Peyer's patch (tissue), 4 donors: ENCODE measurements around the gene GZF1.

Experiments
- POLR2A ChIP-seq, 2 donors: fragments of 450-650 bp; IDR thresholded peaks; one replicate each; pipeline ENCODE4 v1.5.1; 2017; ENCODE audit warnings: antibody characterized with exemption in 2 of 2, mild to moderate bottlenecking in 2 of 2, moderate library complexity in 2 of 2
- TF ChIP-seq, protein P1 (sequence below), 6 experiments: fragments of 450-650 bp in 4 of 6; fragments of 200-600 bp in 2 of 6; sonication (generic) in 1 of 6; IDR thresholded peaks; one replicate each; pipeline ENCODE4 v1.5.1; 2017 to 2019; ENCODE audit warnings: antibody characterized with exemption in 6 of 6, mild to moderate bottlenecking in 3 of 6, moderate library complexity in 1 of 6

DNA sequence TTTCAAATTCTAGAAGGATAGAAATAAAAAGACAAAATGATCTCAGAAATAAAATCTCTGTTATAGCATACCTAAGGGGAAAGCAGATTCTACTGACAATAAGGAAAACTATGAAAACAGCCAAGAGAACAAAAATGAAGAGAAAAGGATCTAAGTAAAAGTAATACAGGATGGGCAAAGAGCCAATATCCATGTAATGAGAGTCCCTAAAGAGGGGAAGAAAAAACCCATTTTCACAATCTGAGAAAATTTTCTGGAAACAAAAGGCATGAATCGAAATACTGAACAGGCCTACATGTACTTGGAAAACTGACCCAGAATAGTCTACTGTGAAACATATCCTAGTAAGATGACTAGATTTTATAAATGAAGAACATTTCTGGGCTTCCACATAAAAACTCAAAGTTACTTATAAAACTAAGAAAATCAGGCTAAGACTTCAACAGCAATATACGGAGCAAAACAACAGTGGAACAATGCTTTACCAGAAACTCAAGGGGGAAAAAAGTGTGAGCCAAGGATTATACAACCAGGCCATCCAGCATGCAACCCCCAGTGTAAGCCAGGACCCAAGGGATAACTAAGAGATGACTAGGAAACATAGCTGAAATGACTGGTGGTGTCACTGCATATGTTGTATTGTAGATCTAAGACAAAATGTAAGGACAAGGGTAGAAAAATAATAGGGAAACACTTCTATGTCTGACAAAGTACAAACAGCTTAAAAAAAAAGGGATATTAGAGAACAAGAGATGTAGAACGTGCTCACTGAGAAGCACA, 49.1 kb downstream of the GZF1 start:
- TF ChIP-seq, protein P1, sequence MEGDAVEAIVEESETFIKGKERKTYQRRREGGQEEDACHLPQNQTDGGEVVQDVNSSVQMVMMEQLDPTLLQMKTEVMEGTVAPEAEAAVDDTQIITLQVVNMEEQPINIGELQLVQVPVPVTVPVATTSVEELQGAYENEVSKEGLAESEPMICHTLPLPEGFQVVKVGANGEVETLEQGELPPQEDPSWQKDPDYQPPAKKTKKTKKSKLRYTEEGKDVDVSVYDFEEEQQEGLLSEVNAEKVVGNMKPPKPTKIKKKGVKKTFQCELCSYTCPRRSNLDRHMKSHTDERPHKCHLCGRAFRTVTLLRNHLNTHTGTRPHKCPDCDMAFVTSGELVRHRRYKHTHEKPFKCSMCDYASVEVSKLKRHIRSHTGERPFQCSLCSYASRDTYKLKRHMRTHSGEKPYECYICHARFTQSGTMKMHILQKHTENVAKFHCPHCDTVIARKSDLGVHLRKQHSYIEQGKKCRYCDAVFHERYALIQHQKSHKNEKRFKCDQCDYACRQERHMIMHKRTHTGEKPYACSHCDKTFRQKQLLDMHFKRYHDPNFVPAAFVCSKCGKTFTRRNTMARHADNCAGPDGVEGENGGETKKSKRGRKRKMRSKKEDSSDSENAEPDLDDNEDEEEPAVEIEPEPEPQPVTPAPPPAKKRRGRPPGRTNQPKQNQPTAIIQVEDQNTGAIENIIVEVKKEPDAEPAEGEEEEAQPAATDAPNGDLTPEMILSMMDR (IDR thresholded peaks at IDR 0.05) = no peak
- no peak for TF ChIP-seq POLR2A (IDR thresholded peaks at IDR 0.05)
